Measurements from ENCODE around the gene GNPAT. TPM values are rescaled to one million over a fixed set of nuclear protein-coding genes. Genes with fewer than 3 reads are reported as not detected.
A peak's percentile ranks its signal among the peaks of the same experiment; 100 is the strongest.

Gene GNPAT
- total RNA-seq, 3 donors from 2014 or later: 31.7 to 45.8 (median 32.7) TPM

DNA sequence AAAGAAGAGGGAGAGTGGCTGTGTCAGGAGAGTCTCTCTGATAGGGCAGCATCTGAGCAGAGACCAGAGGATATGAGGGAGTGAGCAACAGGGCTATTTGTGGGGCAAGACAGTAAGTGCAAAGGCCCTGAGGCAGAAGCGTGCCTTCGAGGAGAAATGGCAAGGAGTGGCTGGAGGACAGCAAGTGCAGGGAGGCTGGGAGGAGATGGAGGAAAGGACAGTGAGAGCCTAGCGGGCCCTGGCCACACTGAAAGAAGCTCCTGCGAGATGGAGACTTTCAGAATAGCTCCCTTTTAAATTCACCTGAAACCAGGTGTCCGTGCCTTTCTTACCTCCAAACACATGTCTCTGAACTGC, 71.4 kb downstream of the GNPAT start:
- TF ChIP-seq, protein P1, sequence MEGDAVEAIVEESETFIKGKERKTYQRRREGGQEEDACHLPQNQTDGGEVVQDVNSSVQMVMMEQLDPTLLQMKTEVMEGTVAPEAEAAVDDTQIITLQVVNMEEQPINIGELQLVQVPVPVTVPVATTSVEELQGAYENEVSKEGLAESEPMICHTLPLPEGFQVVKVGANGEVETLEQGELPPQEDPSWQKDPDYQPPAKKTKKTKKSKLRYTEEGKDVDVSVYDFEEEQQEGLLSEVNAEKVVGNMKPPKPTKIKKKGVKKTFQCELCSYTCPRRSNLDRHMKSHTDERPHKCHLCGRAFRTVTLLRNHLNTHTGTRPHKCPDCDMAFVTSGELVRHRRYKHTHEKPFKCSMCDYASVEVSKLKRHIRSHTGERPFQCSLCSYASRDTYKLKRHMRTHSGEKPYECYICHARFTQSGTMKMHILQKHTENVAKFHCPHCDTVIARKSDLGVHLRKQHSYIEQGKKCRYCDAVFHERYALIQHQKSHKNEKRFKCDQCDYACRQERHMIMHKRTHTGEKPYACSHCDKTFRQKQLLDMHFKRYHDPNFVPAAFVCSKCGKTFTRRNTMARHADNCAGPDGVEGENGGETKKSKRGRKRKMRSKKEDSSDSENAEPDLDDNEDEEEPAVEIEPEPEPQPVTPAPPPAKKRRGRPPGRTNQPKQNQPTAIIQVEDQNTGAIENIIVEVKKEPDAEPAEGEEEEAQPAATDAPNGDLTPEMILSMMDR (IDR thresholded peaks at IDR 0.05): no peak
- no peaks in the 10 kb centered on the region for H3K9me3 ChIP-seq
- ATAC-seq (no peak), DNase-seq (no peak)
- no peaks in the 10 kb centered on the region for H3K36me3 ChIP-seq (ENCODE audit: low read depth)
- no peaks in the 10 kb centered on the region for H3K4me1 ChIP-seq (ENCODE audit: low read depth)
- H3K4me3 ChIP-seq: no peak overlapping the region
- intact Hi-C loops (cut with DNase I, micrococcal nuclease): no loop called here

DNA sequence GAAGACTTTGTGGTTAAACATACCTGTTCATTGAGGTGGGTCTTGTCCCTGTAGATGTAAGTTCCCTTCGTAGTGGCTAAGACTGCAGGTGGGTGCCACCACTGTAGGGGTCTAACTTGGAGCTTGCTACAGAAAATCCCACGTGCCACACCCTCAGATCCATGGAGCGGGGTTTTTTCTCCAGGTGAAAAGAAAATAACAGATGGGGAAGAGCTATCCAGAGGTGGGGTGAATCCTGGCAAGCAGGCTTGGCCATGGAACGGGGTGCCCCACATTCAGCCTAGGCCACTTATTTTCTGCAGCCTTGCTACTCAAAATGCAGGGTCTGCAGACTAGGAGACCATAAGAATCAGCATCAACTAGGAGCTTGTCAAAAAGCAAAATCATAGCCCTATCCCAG, 72.6 kb downstream of the GNPAT start:
- H3K4me3 ChIP-seq: no peak overlapping the region
- DNase-seq (no peak), ATAC-seq (no peak)
- intact Hi-C loops (cut with DNase I, micrococcal nuclease): no loop called here
- TF ChIP-seq, protein P1 (IDR thresholded peaks at IDR 0.05): no peak
- no peaks in the 10 kb centered on the region for H3K9me3 ChIP-seq
- no peaks in the 10 kb centered on the region for H3K36me3 ChIP-seq (ENCODE audit: low read depth)
- no peaks in the 10 kb centered on the region for H3K4me1 ChIP-seq (ENCODE audit: low read depth)

DNA sequence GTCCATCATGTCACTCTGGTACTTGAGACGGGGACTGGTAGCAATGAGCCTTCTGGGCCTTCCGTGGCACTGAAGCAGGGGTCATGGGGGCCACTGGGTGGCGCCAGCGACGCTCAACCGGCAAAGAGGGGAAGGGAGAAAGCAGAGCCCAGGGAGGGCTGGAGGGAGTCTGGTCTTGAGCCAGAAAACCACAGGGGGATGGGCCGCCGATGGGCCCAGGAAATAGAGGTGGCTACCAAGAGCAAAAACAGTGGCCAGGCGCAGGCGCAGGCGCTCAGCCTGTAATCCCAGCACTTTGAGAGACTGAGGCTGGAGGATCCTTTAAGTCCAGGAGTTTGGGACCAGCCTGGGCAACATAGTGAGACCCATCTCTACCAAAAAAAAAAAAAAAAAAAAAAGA, 74.9 kb downstream of the GNPAT start:
- Histone ChIP-seq H3K4me1 (ENCODE audit: low read depth) (no peaks in the 10 kb centered on the region), H3K4me3 (no peak overlapping the region), H3K9me3 (no peaks in the 10 kb centered on the region), H3K36me3 (ENCODE audit: low read depth) (no peaks in the 10 kb centered on the region)
- TF ChIP-seq, protein P1 (IDR thresholded peaks at IDR 0.05): peak; percentile 38
- intact Hi-C loops (cut with DNase I, micrococcal nuclease): no loop called here
- DNase-seq (peak in 2 of 3 donors; percentile 37 to 55), ATAC-seq (peak; percentile 55)

DNA sequence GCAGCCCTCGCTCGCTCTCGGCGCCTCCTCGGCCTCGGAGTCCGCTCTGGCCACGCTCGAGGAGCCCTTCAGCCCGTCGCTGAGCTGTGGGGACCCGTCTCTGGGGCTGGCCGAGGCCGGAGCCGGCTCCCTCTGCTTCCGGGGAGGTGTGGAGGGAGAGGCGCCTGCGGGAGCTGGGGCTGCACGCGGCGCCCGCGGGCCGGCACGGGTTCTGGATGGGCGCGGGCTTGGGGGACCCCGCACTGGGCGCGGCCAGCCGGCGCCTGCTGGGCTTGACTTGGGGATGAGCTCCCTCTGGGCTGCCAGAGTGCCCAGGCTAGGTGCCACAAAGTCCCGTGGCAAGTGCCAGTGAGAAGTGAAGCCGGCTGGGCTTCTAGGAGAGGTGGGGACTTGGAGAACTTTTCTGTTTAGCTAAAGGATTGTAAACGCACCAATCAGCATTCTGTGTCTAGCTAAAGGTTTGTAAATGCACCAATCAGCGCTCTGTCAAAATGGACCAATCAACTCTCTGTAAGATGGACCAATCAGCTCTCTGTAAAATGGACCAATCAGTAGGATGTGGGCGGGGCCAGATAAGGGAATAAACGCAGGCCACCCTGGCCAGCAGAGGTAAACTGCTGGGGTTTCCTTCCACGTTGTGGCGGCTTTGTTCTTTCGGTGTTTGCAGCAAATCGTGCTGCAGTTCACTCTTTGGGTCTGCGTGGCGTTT, 76.4 kb downstream of the GNPAT start:
- DNase-seq (no peak), ATAC-seq (no peak)
- Histone ChIP-seq H3K4me1 (ENCODE audit: low read depth) (no peaks in the 10 kb centered on the region), H3K9me3 (no peaks in the 10 kb centered on the region), H3K4me3 (no peak overlapping the region), H3K36me3 (ENCODE audit: low read depth) (no peaks in the 10 kb centered on the region)
- intact Hi-C loops (cut with DNase I, micrococcal nuclease): no loop called here
- TF ChIP-seq, protein P1 (IDR thresholded peaks at IDR 0.05): no peak

DNA sequence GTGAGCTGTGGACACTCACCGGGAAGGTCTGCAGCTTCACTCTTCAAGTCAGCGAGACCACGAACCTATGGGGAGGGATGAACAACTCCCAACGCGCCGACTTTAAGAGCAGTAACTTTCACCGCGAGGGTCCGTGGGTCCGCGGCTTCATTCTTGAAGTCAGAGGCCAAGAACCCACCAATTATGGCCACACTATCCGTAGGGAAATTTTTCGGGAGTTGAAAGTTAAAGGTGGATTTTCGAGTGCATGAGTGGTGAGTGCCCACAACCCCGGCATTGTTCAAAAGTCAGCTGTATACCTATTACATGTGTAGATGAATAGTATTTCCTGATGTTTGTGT, 77.0 kb downstream of the GNPAT start:
- TF ChIP-seq, protein P1 (IDR thresholded peaks at IDR 0.05): no peak
- Histone ChIP-seq H3K4me1 (ENCODE audit: low read depth) (no peaks in the 10 kb centered on the region), H3K36me3 (ENCODE audit: low read depth) (no peaks in the 10 kb centered on the region), H3K4me3 (no peak overlapping the region), H3K9me3 (no peaks in the 10 kb centered on the region)
- ATAC-seq (no peak), DNase-seq (no peak)
- intact Hi-C loops (cut with DNase I, micrococcal nuclease): no loop called here

DNA sequence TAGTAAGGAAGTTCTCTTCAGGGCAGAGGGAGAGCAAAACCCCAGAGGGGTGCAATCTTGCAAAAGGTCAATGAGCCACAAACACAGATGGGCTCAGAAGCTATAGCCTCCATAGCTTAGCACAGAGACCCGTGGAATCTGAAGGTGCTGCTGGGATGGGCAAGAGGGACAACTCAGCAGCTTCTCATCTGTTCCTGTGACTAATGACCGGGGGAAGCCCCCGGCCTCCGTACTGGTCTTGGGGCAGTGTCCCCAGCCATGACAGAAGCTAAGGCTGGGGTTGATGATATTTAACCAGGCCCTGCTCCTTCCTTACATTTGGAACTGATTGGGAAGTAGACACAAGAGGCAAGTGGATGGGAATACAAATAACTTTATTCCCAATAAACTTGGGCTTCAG, 77.6 kb downstream of the GNPAT start:
- ATAC-seq: no peak
- TF ChIP-seq, protein P1 (IDR thresholded peaks at IDR 0.05): no peak

More for the DNA sequence above, 77.6 kb downstream of the GNPAT start:
- H3K4me3 ChIP-seq: no peak overlapping the region
- H3K9me3 ChIP-seq: no peaks in the 10 kb centered on the region
- no peaks in the 10 kb centered on the region for H3K4me1 ChIP-seq (ENCODE audit: low read depth)
- H3K36me3 ChIP-seq (ENCODE audit: low read depth): no peaks in the 10 kb centered on the region
- intact Hi-C loops (cut with DNase I, micrococcal nuclease): no loop called here
- DNase-seq: no peak

All from mucosa of descending colon (tissue), 3 donors.